Stimulated activated CD4-positive, alpha-beta T cell treated with anti-CD3 and anti-CD28 coated beads, Interleukin-12 subunit alpha, Interleukin-12 subunit beta, amount 100 ng/mL, for 4 hours (primary cell): Measurements from ENCODE around the gene DYNLT1.
"Not testable (repeated sequence)": the region's sequence is repeated elsewhere in the genome, so short reads cannot be mapped to it uniquely, and the experiment has no call there.

Experiments used
- DNase-seq: peaks from one replicate; pipeline ENCODE4 v3.0.0-alpha.2; 2020

Gene DYNLT1

DNA sequence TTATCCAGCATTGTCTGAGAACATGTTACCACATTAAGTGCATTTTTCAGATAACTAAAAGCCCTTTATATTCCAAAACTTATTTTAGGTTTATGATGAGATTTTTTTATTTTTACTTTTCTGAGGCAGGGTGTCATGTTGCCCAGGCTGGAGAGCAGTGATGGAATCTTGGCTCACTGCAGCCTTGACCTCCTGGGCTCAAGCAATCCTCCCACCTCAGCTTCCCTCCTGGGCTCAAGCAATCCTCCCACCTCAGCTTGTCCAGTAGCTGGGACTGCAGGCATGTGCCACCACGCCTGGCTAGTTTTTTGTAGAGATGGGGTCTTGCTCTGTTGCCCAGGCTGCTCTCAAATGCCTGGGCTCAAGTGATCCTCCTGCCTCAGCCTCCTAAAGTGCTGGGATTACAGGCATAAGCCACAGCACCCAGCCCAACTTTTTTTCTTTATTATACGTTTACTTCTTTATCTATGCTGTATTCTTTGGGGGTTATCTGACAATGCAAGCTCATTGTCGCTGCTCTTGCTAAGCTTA lies 6.2 kb downstream of the DYNLT1 start:
- no peak for DNase-seq

- no peak for DNase-seq
These were observed 7.8 kb downstream of the DYNLT1 start for GRCh38 chr6:158636778-158637177.

GRCh38 chr6:158635427-158636073 lies 9.0 kb downstream of the DYNLT1 start:
- no peak for DNase-seq

DNA sequence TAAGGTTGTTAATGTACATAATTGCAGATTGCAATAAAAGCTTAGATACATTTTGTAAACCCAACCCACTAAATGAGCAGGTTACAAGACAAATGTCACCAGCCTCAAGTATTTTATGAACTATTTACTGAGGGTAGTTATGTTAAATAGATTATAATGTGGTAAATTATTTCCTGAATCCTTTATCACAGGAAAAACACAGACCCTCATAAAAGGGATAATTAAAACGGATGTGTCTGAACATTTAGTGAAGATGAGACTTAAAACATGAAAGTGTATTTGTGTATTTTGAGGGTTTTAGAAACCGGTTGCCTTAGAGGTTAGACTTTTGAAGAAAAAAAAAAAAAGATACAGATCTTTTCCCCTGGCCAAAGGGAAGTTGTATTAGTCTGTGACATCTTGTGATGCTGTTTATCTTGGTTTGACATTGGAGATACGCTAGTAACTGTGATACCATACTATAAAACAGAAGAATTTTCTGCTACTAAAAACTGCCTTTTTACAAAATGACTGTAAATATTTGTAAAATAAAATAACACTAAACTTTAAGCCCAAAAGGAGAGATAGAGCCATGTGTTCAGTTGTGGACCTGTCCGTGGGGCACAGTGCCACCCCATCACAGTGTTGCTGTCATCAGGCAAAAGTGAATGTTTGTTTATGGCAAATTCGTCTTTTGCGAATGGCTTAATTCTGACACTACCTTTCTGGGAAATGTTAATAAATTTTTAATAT lies 9.7 kb downstream of the DYNLT1 start:
- DNase-seq, result no peak

DNA sequence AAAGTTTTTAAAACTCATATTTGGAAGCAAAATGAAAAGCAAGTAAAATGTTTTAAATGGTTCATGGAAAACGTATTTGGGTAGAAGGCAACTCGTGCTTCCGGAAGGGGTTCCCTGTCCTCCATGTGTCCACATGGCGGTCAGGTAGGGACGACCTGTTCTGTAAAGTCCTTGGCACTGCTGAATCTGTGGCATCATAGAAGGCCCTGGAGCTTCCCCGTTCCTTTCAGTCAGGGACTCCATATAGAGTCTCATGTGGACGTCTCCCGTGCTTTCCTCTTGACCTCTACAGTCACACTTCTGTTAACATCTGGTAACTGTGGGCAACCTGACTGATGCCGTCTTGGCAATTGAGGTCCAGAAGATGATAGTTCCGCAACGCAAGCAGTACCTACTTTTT lies 11.4 kb downstream of the DYNLT1 start:
- DNase-seq, result no peak

GRCh38 chr6:158632538-158633119 lies 11.9 kb downstream of the DYNLT1 start:
- not testable (repeated sequence) for DNase-seq

GRCh38 chr6:158631678-158632537 lies 12.6 kb downstream of the DYNLT1 start:
- no peak for DNase-seq

DNA sequence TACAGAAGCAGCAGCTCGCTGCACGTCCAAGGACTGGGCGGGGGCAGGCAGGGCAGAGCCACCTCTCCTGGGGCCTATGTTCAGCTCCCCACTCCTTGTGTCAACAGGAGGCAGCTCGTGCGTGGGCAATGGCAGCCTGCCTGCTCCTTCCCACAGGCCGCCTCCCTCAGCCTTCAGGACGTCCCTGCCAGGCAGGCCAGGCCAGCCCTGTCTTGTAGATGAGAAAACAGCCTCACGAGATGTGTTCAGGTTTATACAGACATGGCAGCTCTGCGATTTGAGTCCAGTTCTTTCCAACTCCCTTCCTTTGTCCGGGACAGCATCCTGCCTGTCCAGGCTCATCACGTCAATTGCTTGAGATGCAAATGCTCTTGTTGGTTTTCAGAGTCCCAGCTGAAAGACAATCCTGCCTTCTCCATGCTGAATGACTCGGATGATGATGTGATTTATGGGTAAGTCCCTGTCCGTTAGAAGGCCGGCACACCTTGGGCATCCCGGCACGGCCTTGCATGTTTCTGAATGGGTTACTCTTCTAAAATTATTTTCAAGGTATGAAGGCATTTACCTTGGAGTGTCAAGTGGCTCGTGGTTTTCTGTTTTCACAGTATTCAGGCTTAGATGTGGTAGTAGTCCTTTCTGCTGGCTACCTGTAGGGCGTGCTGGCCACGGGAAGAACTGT lies 13.5 kb downstream of the DYNLT1 start:
- DNase-seq, result no peak

- no peak for DNase-seq
These were observed 14.9 kb downstream of the DYNLT1 start for GRCh38 chr6:158629367-158630221.

DNA sequence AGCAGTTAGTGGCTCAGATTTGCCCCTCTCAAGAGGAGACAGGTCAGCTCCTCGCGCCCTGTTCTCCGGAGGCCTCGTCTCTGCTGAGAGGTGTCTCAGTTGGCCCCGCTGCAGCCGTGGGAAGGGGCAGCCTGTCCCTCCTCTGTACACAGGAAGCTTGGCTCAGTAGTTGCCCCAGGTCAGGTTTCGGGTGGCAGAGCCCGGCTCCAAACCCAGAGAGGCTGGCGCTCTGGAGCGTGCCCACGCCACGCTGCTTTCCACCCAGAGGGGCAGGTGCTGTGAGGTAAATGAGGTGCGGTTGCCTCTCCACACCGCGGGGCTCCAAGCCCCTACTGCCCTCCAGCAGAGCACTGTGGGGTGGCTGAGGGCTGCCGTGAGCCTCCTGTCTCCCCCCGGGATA lies 16.0 kb downstream of the DYNLT1 start:
- DNase-seq, result no peak

DNA sequence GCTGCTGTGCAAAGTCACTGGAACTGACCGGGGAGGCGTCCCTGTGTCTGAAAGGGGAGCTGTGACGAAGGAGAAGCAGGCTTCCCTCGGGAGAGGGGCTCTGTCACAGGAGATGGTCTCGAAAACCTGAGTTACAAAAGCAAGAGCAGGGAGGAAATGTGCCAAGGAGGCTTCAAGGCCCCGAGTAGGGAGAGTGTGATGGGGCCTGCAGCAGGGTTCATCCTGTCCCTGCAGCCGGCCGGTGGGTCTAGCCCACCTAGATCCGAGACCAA lies 16.7 kb downstream of the DYNLT1 start:
- DNase-seq, result no peak

GRCh38 chr6:158627168-158627939 lies 17.2 kb downstream of the DYNLT1 start:
- DNase-seq, result no peak

DNA sequence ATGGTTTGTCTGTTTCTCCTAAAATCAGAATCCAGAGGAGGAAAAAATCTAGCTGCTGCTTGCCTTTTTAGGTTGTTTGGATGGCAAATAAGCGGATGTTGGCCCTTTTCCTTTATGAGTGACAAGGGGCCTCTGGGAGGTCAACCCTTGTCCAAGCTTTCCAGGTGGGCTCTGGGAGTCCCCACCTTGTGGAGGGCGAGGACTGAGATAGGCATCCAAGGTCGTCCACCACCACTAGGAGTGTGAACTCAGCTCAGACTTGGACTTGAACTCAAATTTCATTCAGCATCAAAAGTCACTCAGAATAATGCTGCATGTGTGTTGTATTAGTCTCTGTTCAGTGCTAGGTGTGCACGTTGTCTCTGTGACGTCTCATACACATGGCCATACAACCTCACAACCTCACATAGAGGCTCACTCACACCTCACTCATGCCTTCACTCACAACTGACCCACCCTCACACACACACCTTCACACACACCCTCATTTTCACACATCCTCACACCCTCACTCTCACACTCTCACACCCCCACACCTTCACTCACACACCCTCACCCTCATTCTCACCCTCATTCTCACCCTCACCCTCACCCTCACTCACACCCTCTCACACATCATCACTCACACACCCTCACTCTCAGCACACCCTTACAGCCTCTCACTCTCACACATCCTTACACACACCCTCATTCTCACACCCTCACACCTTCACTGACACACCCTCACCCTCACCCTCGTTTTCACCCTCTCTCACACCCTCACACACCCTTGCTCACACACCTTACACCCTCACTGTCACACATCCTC lies 18.0 kb downstream of the DYNLT1 start:
- no peak for DNase-seq

- DNase-seq, result no peak
These were observed 18.6 kb downstream of the DYNLT1 start for GRCh38 chr6:158625881-158626305.

GRCh38 chr6:158624684-158625682 lies 19.6 kb downstream of the DYNLT1 start:
- DNase-seq, result no peak

DNA sequence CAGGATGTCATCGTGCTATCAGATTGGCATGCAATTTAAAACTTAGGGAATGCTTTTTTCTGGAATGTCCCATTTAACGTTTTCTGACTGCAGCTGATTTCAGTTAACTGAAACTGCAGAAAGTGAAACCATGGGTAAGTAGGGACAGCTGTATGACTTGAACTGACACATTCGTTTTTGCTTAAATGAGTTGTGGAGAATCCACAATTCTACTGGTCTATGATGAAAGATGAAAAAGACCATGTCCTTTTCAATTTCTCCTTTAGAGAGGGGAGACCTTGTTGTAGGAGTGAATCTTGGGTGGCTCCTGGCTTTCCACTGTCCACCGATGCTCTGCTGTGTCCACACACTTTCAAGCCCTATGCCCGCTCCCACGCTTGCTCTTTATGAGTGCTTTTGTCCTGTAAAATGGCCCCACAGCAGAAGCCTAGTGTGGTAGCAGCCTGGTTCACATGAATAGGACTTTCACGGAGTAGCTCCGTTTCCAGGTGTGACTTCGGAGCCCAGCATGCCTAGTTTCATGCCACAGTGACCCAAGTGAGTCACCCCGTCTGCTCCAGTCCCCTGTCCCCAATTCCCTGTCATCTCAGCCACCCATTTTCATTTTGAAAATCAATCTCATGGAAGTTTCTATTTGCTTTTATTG lies 21.9 kb downstream of the DYNLT1 start:
- DNase-seq, result no peak

- DNase-seq, result no peak
These were observed 22.6 kb downstream of the DYNLT1 start for GRCh38 chr6:158621694-158622544.
